Endothelial cell of umbilical vein (primary cell): ENCODE results near the gene ATXN2. TPM values are rescaled to one million over a fixed set of nuclear protein-coding genes. Genes with fewer than 3 reads are reported as not detected.

Experiments used
- BruUV-seq: library from RNA; stranded (reverse); fragments of 400-500 nt; replicated peaks from 2 replicates; lab custom pipeline; 2021; lab: Mats Ljungman, UMichigan
- CTCF ChIA-PET: fragments of 300-600, 350-600 bp; sonication (Branson Sonifier 250); formaldehyde crosslinking; loops from one replicate; lab custom pipeline; 2021; ENCODE audit warnings: antibody characterized with exemption, inconsistent platforms; lab: Charles Lee
- POLR2A ChIA-PET: fragments of 300-600, 350-600 bp; sonication (Branson Sonifier 250); formaldehyde crosslinking; loops from one replicate; lab custom pipeline; 2021; ENCODE audit warnings: antibody characterized with exemption, inconsistent platforms; lab: Charles Lee
- DNase-seq: peaks from one replicate; pipeline ENCODE4 v3.0.0-alpha.2; 2011; ENCODE audit warnings: low read depth, low spot score
- FAIRE-seq: peaks from 2 replicates; lab custom pipeline; 2011; peaks lifted over from hg19 to GRCh38; lab: Jason Lieb, UNC
- H2AFZ ChIP-seq: 2 replicates; pipeline ENCODE4 v1.6.0; 2012; ENCODE audit warnings: low read depth, low read length, control low read depth, inconsistent platforms
- H3K27ac ChIP-seq: 2 replicates; pipeline ENCODE4 v1.5.1; 2011; ENCODE audit warnings: low read depth, mild to moderate bottlenecking, control low read depth, low read length, moderate library complexity; ENCODE audit not compliant: insufficient read depth
- H3K27me3 ChIP-seq, 2 experiments: 2 replicates each; pipeline versions ENCODE4 v1.6.0 to v1.6.1; 2011; ENCODE audit warnings: low read length in 2 of 2, mixed read lengths in 1 of 2; ENCODE audit not compliant: control insufficient read depth in 2 of 2, insufficient read depth in 2 of 2
- H3K36me3 ChIP-seq, 2 experiments: 2 replicates in 1 of 2; 3 replicates in 1 of 2; pipeline ENCODE4 v1.5.1; 2011; ENCODE audit warnings: low read length in 2 of 2, mild to moderate bottlenecking in 1 of 2, moderate library complexity in 1 of 2; ENCODE audit not compliant: control insufficient read depth in 2 of 2, insufficient read depth in 2 of 2; ENCODE audit errors: extremely low read depth in 1 of 2
- H3K4me1 ChIP-seq: 3 replicates; pipeline ENCODE4 v1.5.1; 2011; ENCODE audit warnings: mild to moderate bottlenecking, low read length; ENCODE audit not compliant: control insufficient read depth, insufficient read depth; ENCODE audit errors: extremely low read depth
- H3K4me2 ChIP-seq: 2 replicates; pipeline ENCODE4 v1.6.1; 2011; ENCODE audit warnings: low read length, control low read depth, mixed read lengths; ENCODE audit not compliant: insufficient read depth
- H3K4me3 ChIP-seq, 3 experiments: fragments of 200-600 bp in 1 of 3; sonication (generic), shearing (Covaris generic) in 1 of 3; replicated peaks in 1 of 3; 2 replicates each; pipeline ENCODE4 v1.5.1; 2011 to 2016; ENCODE audit warnings: control low read depth in 3 of 3, low read length in 3 of 3, mild to moderate bottlenecking in 2 of 3, inconsistent platforms in 1 of 3, low read depth in 1 of 3, moderate library complexity in 1 of 3; ENCODE audit not compliant: insufficient read depth in 1 of 3
- H3K79me2 ChIP-seq: 2 replicates; pipeline ENCODE4 v1.6.0; 2012; ENCODE audit warnings: low read length, inconsistent platforms; ENCODE audit not compliant: control insufficient read depth, insufficient read depth
- H3K9ac ChIP-seq: replicated peaks from 2 replicates; pipeline ENCODE3; 2011; ENCODE audit warnings: low read length, control low read depth; ENCODE audit not compliant: insufficient read depth; ENCODE audit errors: extremely low read depth
- H3K9me1 ChIP-seq: replicated peaks from 3 replicates; pipeline ENCODE4 v1.6.0; 2011; ENCODE audit warnings: mild to moderate bottlenecking, low read length; ENCODE audit not compliant: control insufficient read depth, insufficient read depth; ENCODE audit errors: extremely low read depth
- H3K9me3 ChIP-seq: replicated peaks from 2 replicates; pipeline ENCODE4 v1.5.1; 2012; ENCODE audit warnings: low read length, inconsistent platforms; ENCODE audit not compliant: control insufficient read depth, insufficient read depth
- H4K20me1 ChIP-seq: replicated peaks from 2 replicates; pipeline ENCODE3; 2011; ENCODE audit warnings: mild to moderate bottlenecking, low read length; ENCODE audit not compliant: control insufficient read depth, insufficient read depth; ENCODE audit errors: extremely low read depth
- FOS ChIP-seq: IDR thresholded peaks from 2 replicates; pipeline ENCODE4 v1.6.1; 2011; ENCODE audit warnings: mild to moderate bottlenecking, low read length, moderate library complexity, borderline replicate concordance; ENCODE audit not compliant: insufficient read depth
- POLR2A ChIP-seq: IDR thresholded peaks from 2 replicates; pipeline ENCODE4 v1.6.1; 2012; ENCODE audit warnings: low read depth, mild to moderate bottlenecking, control low read depth, low read length
- dilution Hi-C: fragments of 300-500 bp; cut with MboI; formaldehyde crosslinking; loops from one replicate; pipeline ENCODE4 v1.15.0; 2019; ENCODE audit warnings: low sequenced_read_pairs; ENCODE audit not compliant: extremely low pct_ligation_motif_present
- intact Hi-C: fragments of 100-400 bp; cut with micrococcal nuclease; formaldehyde crosslinking; loops from one replicate; pipeline ENCODE4 v1.10.0; 2022
- polyA plus RNA-seq, 4 experiments: library from polyadenylated mRNA; depleted of rRNA in 3 of 4; stranded (reverse) in 3 of 4; unstranded in 1 of 4; fragments of >200 nt; gene quantifications; 2 replicates each; pipeline versions ENCODE4 v1.2.1 to v1.2.3, GENCODE V29; 2011 to 2012; ENCODE audit warnings: missing spikeins in 1 of 4
- total RNA-seq: library from RNA; stranded (reverse); gene quantifications from 2 replicates; pipeline ENCODE4 v1.2.3, GENCODE V29; 2021

ATXN2 gene
- total and polyA plus RNA-seq, 2 donors (not counting 3 experiments of a cell fraction or from before 2014, with no cell fraction given) = 58.9 to 86.7 TPM

DNA sequence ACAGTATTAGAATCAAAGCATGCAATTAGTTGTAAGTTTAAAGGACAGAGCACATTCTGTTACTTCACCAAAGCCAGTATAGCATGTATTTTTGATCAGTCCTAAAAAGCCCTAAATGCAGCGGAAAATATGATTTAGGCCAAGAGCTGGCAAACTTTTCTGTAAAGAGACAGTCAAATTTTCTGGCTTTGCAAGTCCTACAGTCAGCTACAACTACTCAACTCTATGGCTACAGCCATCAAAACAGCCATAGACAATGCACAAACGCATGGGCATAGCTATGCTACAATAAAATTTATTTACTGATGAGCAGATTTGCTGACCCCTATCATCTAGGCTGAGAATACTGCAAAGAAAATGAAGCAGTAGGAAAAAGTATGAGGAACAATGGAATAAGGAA lies 52.9 kb downstream of the ATXN2 start:
- intact Hi-C loops = no loop called here
- DNase-seq = no peak

GRCh38 chr12:111544032-111544431 lies 55.1 kb downstream of the ATXN2 start:
- FAIRE-seq = no peak
- Histone ChIP-seq H3K4me1 (no peaks in the 10 kb centered on the region), H3K4me2 (no peak overlapping the region), H3K9me3 (no peaks in the 10 kb centered on the region), H3K4me3 (no peak overlapping the region), H3K27ac (no peak overlapping the region), H3K9ac (no peak overlapping the region), H3K27me3 (no peaks in the 10 kb centered on the region), H2AFZ (no peak overlapping the region), H3K36me3 (peaks cover 6 to 12% of the 10 kb centered on the region in 2 experiments), H4K20me1 (no peaks in the 10 kb centered on the region), H3K9me1 (no peaks in the 10 kb centered on the region), H3K79me2 (peaks cover 20% of the 10 kb centered on the region)
- no peak for DNase-seq
- no TSS peak for BruUV-seq
- no peak for TF ChIP-seq FOS
- dilution Hi-C loops (no loop called here), intact Hi-C loops (no loop called here)
- ChIA-PET POLR2A (no interaction called here), CTCF (no interaction called here)

More for the DNA sequence above, 52.9 kb downstream of the ATXN2 start:
- no peak for TF ChIP-seq POLR2A
- Histone ChIP-seq H3K79me2 (peaks cover 21% of the 10 kb centered on the region), H3K4me2 (no peak overlapping the region), H3K9me1 (no peaks in the 10 kb centered on the region), H3K4me3 (no peak overlapping the region), H3K27me3 (no peaks in the 10 kb centered on the region), H3K27ac (no peak overlapping the region), H3K9me3 (no peaks in the 10 kb centered on the region), H3K36me3 (peaks cover 6 to 12% of the 10 kb centered on the region in 2 experiments), H4K20me1 (no peaks in the 10 kb centered on the region), H3K4me1 (no peaks in the 10 kb centered on the region), H3K9ac (no peak overlapping the region), H2AFZ (no peak overlapping the region)
- dilution Hi-C loops = no loop called here
- ChIA-PET POLR2A (no interaction called here), CTCF (interaction anchor here (1.1 kb wide), 1 partner anchor 16 kb away, joined by 3 read pairs; no protein-coding TSS in a partner anchor)
- no peak for FAIRE-seq
- no TSS peak for BruUV-seq
